ENCODE data around the gene DEPDC7.

Gene DEPDC7

GRCh38 chr11:33063326-33063881, 47.7 kb downstream of the DEPDC7 start:
- DNase-seq = no peak

- DNase-seq = no peak
Observed at GRCh38 chr11:33064033-33064825, 48.6 kb downstream of the DEPDC7 start.

- no peak for DNase-seq
Observed at GRCh38 chr11:33064866-33065265, 49.2 kb downstream of the DEPDC7 start.

GRCh38 chr11:33065445-33066178, 49.9 kb downstream of the DEPDC7 start:
- peak; percentile 65 for DNase-seq

GRCh38 chr11:33067294-33067693, 51.6 kb downstream of the DEPDC7 start:
- no peak for DNase-seq

GRCh38 chr11:33068611-33069340, 53.1 kb downstream of the DEPDC7 start:
- DNase-seq = no peak

- DNase-seq = no peak
Observed at GRCh38 chr11:33072465-33072864, 56.8 kb downstream of the DEPDC7 start.
